HepG2 (cell line): Measurements from ENCODE around the gene EPB41L4A. TPM values are rescaled to one million over a fixed set of nuclear protein-coding genes. Genes with fewer than 3 reads are reported as not detected.

ENCODE experiments used
- AGO2 ChIP-seq: fragments of 200-400 bp; formaldehyde crosslinking; optimal IDR thresholded peaks from 2 replicates; pipeline ENCODE3; 2017; ENCODE audit warnings: mild to moderate bottlenecking, low read depth, low read length, moderate library complexity
- JUNB ChIP-seq: sonication (generic); formaldehyde crosslinking; IDR thresholded peaks from 2 replicates; pipeline ENCODE4 v1.8.0; 2022; ENCODE audit warnings: missing genetic modification reagents, mild to moderate bottlenecking, borderline replicate concordance
- KLF12 ChIP-seq: sonication (generic); formaldehyde crosslinking; IDR thresholded peaks from 2 replicates; pipeline ENCODE4 v1.4.0; 2020; ENCODE audit warnings: missing genetic modification reagents, borderline replicate concordance
- PTBP1 ChIP-seq: fragments of 200-400 bp; formaldehyde crosslinking; IDR thresholded peaks from 2 replicates; pipeline ENCODE4 v1.6.1; 2018; ENCODE audit warnings: low read length, low read depth; ENCODE audit not compliant: poor library complexity, severe bottlenecking
- SATB2 ChIP-seq: sonication (generic); formaldehyde crosslinking; IDR thresholded peaks from 2 replicates; pipeline ENCODE4 v1.5.0; 2020; ENCODE audit warnings: missing genetic modification reagents
- SMAD9 ChIP-seq: sonication (generic); formaldehyde crosslinking; IDR thresholded peaks from 2 replicates; pipeline ENCODE4 v1.5.1; 2020; ENCODE audit warnings: mild to moderate bottlenecking, missing genetic modification reagents
- ZFP36 ChIP-seq: fragments of 150-350 bp; IDR thresholded peaks from 2 replicates; pipeline ENCODE4 v1.6.1; 2018; ENCODE audit warnings: borderline replicate concordance, low read length, low read depth; ENCODE audit not compliant: partially characterized antibody
- ZFYVE20 ChIP-seq: sonication (generic); formaldehyde crosslinking; IDR thresholded peaks from 2 replicates; pipeline ENCODE4 v1.8.0; 2023; ENCODE audit warnings: low read depth, mild to moderate bottlenecking, moderate library complexity, missing genetic modification reagents, borderline replicate concordance
- ZKSCAN1 ChIP-seq: fragments of 150-350 bp; IDR thresholded peaks from 2 replicates; pipeline ENCODE4 v1.6.1; 2014; ENCODE audit warnings: low read length
- polyA plus RNA-seq, 8 experiments: library from polyadenylated mRNA; depleted of rRNA in 3 of 8; stranded (reverse) in 7 of 8; unstranded in 1 of 8; fragments of >200 nt; fragmentation: Illumina TruSeq in 4 of 8; extraction: Trizol in 4 of 8; gene quantifications; 2 replicates each; pipeline versions ENCODE4 v1.2.1 to v1.2.3, GENCODE V29; 2011 to 2016; ENCODE audit warnings: low read depth in 4 of 8, missing spikeins in 1 of 8, mixed read lengths in 1 of 8; ENCODE audit not compliant: insufficient read depth in 1 of 8
- total RNA-seq, 5 experiments: library from RNA; depleted of rRNA; stranded (reverse); fragments of >200 nt; fragmentation: Illumina TruSeq; extraction: Trizol; gene quantifications; 2 replicates each; pipeline ENCODE4 v1.2.3, GENCODE V29; 2016; ENCODE audit warnings: low read depth in 1 of 5
- TF ChIP-seq, protein P1 (sequence below): sonication (generic); formaldehyde crosslinking; IDR thresholded peaks from one replicate; pipeline ENCODE4 v1.5.1; 2020; ENCODE audit warnings: mild to moderate bottlenecking, missing genetic modification reagents; ENCODE audit errors: not compliant biosample characterization
- TF ChIP-seq, protein P2 (sequence below): sonication (generic); formaldehyde crosslinking; IDR thresholded peaks from 2 replicates; pipeline ENCODE4 v1.4.0; 2020; ENCODE audit warnings: missing genetic modification reagents, borderline replicate concordance
- TF ChIP-seq, protein P3 (sequence below): sonication (generic); formaldehyde crosslinking; IDR thresholded peaks from 2 replicates; pipeline ENCODE4 v1.4.0; 2020; ENCODE audit warnings: missing genetic modification reagents

Gene EPB41L4A
- total and polyA plus RNA-seq, 2 of the 13 experiments (the other 11 are each of a cell fraction or from before 2014, with no cell fraction given), result 0.07 TPM; not detected in 1

DNA sequence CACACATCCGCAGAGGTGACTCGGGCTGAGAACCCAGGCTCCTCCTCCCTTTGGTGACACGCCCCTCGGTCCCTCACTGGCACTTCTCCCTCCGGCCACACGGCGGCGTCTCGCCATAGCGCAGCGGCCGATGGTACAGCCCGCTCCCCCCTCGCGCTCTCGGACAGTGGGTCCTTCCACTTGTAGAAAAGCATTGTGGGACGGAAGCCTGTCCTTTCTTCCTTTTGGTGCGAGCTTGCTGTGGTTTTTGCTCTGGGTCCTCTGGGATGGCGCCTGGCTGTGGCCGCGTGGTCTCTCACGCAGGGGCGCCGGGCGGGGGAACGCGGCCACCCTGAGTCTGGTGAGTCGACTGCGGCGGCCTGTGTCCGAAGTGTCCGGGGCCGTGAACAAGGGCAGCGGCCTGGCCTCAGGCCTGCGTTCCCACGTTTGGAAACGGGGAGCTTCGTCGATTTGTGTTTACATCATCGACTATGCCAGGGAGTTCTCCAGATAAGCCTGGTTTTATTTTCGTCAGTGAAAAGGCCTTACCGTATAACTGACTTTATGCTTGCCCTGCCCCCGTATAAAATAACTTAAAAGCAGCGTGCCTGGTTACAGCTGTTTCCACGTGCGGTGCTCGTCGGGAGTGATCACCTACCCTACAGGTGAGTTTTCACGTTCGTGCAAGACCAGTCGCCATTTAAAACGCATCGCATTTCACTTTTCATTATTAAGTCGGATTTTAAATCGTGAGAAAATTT lies 258.3 kb downstream of the EPB41L4A start (continued):
- TF ChIP-seq, protein P1, sequence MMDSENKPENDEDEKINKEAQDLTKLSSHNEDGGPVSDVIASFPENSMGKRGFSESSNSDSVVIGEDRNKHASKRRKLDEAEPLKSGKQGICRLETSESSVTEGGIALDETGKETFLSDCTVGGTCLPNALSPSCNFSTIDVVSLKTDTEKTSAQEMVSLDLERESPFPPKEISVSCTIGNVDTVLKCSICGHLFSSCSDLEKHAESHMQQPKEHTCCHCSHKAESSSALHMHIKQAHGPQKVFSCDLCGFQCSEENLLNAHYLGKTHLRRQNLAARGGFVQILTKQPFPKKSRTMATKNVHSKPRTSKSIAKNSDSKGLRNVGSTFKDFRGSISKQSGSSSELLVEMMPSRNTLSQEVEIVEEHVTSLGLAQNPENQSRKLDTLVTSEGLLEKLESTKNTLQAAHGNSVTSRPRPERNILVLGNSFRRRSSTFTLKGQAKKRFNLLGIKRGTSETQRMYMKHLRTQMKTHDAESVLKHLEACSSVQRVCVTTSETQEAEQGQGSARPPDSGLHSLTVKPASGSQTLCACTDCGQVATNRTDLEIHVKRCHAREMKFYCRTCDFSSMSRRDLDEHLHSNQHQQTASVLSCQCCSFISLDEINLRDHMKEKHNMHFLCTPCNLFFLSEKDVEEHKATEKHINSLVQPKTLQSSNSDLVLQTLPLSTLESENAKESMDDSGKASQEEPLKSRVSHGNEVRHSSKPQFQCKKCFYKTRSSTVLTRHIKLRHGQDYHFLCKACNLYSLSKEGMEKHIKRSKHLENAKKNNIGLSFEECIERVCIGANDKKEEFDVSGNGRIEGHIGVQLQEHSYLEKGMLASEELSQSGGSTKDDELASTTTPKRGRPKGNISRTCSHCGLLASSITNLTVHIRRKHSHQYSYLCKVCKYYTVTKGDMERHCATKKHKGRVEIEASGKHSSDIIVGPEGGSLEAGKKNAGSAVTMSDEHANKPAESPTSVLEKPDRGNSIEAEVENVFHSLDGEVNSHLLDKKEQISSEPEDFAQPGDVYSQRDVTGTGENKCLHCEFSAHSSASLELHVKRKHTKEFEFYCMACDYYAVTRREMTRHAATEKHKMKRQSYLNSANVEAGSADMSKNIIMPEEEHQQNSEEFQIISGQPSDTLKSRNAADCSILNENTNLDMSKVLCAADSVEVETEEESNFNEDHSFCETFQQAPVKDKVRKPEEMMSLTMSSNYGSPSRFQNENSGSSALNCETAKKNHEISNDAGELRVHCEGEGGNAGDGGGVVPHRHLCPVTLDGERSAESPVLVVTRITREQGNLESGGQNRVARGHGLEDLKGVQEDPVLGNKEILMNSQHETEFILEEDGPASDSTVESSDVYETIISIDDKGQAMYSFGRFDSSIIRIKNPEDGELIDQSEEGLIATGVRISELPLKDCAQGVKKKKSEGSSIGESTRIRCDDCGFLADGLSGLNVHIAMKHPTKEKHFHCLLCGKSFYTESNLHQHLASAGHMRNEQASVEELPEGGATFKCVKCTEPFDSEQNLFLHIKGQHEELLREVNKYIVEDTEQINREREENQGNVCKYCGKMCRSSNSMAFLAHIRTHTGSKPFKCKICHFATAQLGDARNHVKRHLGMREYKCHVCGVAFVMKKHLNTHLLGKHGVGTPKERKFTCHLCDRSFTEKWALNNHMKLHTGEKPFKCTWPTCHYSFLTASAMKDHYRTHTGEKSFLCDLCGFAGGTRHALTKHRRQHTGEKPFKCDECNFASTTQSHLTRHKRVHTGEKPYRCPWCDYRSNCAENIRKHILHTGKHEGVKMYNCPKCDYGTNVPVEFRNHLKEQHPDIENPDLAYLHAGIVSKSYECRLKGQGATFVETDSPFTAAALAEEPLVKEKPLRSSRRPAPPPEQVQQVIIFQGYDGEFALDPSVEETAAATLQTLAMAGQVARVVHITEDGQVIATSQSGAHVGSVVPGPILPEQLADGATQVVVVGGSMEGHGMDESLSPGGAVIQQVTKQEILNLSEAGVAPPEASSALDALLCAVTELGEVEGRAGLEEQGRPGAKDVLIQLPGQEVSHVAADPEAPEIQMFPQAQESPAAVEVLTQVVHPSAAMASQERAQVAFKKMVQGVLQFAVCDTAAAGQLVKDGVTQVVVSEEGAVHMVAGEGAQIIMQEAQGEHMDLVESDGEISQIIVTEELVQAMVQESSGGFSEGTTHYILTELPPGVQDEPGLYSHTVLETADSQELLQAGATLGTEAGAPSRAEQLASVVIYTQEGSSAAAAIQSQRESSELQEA (CRISPR knock-in tag), result peak; percentile 85
- TF ChIP-seq PTBP1, result no peak
- TF ChIP-seq, protein P2, sequence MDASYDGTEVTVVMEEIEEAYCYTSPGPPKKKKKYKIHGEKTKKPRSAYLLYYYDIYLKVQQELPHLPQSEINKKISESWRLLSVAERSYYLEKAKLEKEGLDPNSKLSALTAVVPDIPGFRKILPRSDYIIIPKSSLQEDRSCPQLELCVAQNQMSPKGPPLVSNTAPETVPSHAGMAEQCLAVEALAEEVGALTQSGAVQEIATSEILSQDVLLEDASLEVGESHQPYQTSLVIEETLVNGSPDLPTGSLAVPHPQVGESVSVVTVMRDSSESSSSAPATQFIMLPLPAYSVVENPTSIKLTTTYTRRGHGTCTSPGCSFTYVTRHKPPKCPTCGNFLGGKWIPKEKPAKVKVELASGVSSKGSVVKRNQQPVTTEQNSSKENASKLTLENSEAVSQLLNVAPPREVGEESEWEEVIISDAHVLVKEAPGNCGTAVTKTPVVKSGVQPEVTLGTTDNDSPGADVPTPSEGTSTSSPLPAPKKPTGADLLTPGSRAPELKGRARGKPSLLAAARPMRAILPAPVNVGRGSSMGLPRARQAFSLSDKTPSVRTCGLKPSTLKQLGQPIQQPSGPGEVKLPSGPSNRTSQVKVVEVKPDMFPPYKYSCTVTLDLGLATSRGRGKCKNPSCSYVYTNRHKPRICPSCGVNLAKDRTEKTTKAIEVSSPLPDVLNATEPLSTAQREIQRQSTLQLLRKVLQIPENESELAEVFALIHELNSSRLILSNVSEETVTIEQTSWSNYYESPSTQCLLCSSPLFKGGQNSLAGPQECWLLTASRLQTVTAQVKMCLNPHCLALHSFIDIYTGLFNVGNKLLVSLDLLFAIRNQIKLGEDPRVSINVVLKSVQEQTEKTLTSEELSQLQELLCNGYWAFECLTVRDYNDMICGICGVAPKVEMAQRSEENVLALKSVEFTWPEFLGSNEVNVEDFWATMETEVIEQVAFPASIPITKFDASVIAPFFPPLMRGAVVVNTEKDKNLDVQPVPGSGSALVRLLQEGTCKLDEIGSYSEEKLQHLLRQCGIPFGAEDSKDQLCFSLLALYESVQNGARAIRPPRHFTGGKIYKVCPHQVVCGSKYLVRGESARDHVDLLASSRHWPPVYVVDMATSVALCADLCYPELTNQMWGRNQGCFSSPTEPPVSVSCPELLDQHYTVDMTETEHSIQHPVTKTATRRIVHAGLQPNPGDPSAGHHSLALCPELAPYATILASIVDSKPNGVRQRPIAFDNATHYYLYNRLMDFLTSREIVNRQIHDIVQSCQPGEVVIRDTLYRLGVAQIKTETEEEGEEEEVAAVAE (CRISPR knock-in tag), result peak; percentile 79; the same call in 1 of the 2 replicates
- peak; percentile 61; the same call in 1 of the 2 replicates for TF ChIP-seq KLF12
- no peak for TF ChIP-seq ZFYVE20 (CRISPR knock-in tag)
- TF ChIP-seq SATB2 (CRISPR knock-in tag), result peak; percentile 91; the same call in 1 of the 2 replicates
- no peak for TF ChIP-seq ZKSCAN1
- TF ChIP-seq AGO2, result peak; percentile 94
- TF ChIP-seq JUNB (CRISPR knock-in tag), result no peak
- TF ChIP-seq ZFP36, result peak; percentile 10
- TF ChIP-seq, protein P3, sequence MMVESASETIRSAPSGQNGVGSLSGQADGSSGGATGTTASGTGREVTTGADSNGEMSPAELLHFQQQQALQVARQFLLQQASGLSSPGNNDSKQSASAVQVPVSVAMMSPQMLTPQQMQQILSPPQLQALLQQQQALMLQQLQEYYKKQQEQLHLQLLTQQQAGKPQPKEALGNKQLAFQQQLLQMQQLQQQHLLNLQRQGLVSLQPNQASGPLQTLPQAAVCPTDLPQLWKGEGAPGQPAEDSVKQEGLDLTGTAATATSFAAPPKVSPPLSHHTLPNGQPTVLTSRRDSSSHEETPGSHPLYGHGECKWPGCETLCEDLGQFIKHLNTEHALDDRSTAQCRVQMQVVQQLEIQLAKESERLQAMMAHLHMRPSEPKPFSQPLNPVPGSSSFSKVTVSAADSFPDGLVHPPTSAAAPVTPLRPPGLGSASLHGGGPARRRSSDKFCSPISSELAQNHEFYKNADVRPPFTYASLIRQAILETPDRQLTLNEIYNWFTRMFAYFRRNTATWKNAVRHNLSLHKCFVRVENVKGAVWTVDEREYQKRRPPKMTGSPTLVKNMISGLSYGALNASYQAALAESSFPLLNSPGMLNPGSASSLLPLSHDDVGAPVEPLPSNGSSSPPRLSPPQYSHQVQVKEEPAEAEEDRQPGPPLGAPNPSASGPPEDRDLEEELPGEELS, result peak; percentile 79
- peak; percentile 84; the same call in 1 of the 2 replicates for TF ChIP-seq SMAD9
